Tibial nerve (tissue), 4 donors: Measurements from ENCODE around the gene RIOK3. TPM values are rescaled to one million over a fixed set of nuclear protein-coding genes. Genes with fewer than 3 reads are reported as not detected.

Source experiments
- DNase-seq, 2 donors: peaks; one replicate each; pipeline ENCODE4 v3.0.0-alpha.2; 2019; ENCODE audit warnings: low spot score in 2 of 2
- H3K27ac ChIP-seq, 4 donors: fragments of 200-600 bp; sonication (generic) in 3 of 4; one replicate each; pipeline ENCODE4 v1.5.1; 2017 to 2019; ENCODE audit warnings: mild to moderate bottlenecking in 1 of 4
- H3K27me3 ChIP-seq, 2 donors: fragments of 200-600 bp; sonication (generic) in 1 of 2; one replicate each; pipeline versions ENCODE4 v1.5.1 to v1.6.0; 2017 to 2019
- H3K36me3 ChIP-seq, 3 donors: fragments of 200-600 bp; sonication (generic); one replicate each; pipeline ENCODE4 v1.5.1; 2018 to 2019
- H3K4me1 ChIP-seq, 4 donors: fragments of 200-600 bp; sonication (generic) in 3 of 4; one replicate each; pipeline ENCODE4 v1.5.1; 2017 to 2019
- H3K4me3 ChIP-seq, 4 donors: fragments of 200-600 bp; sonication (generic) in 3 of 4; one replicate each; pipeline ENCODE4 v1.5.1; 2017 to 2019; ENCODE audit warnings: mild to moderate bottlenecking in 1 of 4, moderate library complexity in 1 of 4
- H3K9me3 ChIP-seq, 4 donors: fragments of 200-600 bp; sonication (generic) in 3 of 4; one replicate each; pipeline ENCODE4 v1.5.1; 2017 to 2019
- EP300 ChIP-seq, 2 donors: sonication (generic); formaldehyde crosslinking; IDR thresholded peaks; one replicate each; pipeline ENCODE4 v1.6.1; 2017; ENCODE audit warnings: antibody characterized with exemption in 2 of 2, mild to moderate bottlenecking in 1 of 2
- POLR2A ChIP-seq, 2 donors: fragments of 450-650 bp; IDR thresholded peaks; one replicate each; pipeline ENCODE4 v1.6.1; 2017; ENCODE audit warnings: antibody characterized with exemption in 2 of 2, mild to moderate bottlenecking in 2 of 2, moderate library complexity in 2 of 2
- WGBS, 2 donors: methylation state at CpG; one replicate each; pipeline ENCODE4 v1.1.5; 2018; 5-methylcytosine and 5-hydroxymethylcytosine counted together
- total RNA-seq, 4 donors: library from RNA; depleted of rRNA; stranded (reverse); fragments of >200 nt; gene quantifications; one replicate each; pipeline ENCODE4 v1.1.0, GENCODE V29; 2016
- TF ChIP-seq, protein P1 (sequence below), 5 experiments: fragments of 200-600 bp in 3 of 5; fragments of 450-650 bp in 2 of 5; sonication (generic) in 3 of 5; IDR thresholded peaks; one replicate each; pipeline ENCODE4 v1.5.1; 2016 to 2019; ENCODE audit warnings: antibody characterized with exemption in 5 of 5, mild to moderate bottlenecking in 3 of 5, moderate library complexity in 2 of 5

Gene RIOK3
- total RNA-seq, 4 donors from 2014 or later: 57.9 to 69.5 (median 61.4) TPM

DNA sequence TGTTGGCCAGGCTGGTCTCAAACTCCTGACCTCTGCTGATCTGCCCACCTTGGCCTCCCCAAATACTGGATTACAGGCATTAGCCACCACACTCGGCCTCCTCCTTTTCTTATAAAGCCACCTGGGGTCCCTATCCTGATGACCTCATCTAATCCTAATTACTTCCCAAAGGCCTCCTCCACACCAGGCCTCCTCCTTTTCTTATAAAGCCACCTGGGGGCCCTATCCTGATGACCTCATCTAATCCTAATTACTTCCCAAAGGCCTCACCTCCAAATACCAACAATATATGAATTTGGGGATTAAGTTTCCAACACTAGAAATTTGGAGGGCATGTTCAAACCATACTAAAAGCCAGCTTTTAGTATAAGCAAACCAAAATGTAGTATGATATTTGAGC is 40.6 kb downstream of the RIOK3 start:
- H3K27me3 ChIP-seq: no peaks in the 10 kb centered on the region
- no peaks in the 10 kb centered on the region for H3K9me3 ChIP-seq
- H3K4me3 ChIP-seq: no peak overlapping the region
- DNase-seq: no peak
- peaks cover 0 to 2% (median 0%) of the 10 kb centered on the region in 4 donors for H3K4me1 ChIP-seq
- 84 to 89% methylated on average over 1 of the region's 1 CpG for WGBS, 2 donors
- H3K27ac ChIP-seq: no peak overlapping the region
- TF ChIP-seq EP300 (IDR thresholded peaks at IDR 0.05) (no peak), POLR2A (IDR thresholded peaks at IDR 0.05) (no peak)
- TF ChIP-seq, protein P1, sequence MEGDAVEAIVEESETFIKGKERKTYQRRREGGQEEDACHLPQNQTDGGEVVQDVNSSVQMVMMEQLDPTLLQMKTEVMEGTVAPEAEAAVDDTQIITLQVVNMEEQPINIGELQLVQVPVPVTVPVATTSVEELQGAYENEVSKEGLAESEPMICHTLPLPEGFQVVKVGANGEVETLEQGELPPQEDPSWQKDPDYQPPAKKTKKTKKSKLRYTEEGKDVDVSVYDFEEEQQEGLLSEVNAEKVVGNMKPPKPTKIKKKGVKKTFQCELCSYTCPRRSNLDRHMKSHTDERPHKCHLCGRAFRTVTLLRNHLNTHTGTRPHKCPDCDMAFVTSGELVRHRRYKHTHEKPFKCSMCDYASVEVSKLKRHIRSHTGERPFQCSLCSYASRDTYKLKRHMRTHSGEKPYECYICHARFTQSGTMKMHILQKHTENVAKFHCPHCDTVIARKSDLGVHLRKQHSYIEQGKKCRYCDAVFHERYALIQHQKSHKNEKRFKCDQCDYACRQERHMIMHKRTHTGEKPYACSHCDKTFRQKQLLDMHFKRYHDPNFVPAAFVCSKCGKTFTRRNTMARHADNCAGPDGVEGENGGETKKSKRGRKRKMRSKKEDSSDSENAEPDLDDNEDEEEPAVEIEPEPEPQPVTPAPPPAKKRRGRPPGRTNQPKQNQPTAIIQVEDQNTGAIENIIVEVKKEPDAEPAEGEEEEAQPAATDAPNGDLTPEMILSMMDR (IDR thresholded peaks at IDR 0.05): no peak
- no peaks in the 10 kb centered on the region for H3K36me3 ChIP-seq

DNA sequence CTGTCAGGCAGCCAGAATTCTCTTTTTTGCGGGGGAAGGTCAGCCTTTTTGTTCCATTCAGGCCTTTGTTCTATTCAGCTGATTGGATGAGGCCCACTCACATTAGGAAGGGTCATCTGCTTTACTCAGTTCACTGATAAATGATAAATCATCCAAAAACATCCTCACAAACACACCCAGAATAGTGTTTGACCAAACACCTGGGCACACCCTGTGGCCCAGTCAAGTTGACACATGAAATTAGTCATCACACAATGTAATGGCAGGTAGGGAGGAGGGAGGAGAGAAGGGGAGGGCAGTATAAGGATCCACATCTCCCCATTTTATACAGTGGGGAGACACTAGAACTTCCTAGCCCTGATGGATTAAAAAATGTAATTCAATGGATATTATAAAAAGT is 41.9 kb downstream of the RIOK3 start:
- DNase-seq: no peak
- Histone ChIP-seq H3K4me3 (no peak overlapping the region), H3K4me1 (peaks cover 0 to 9% (median 0%) of the 10 kb centered on the region in 4 donors), H3K27ac (no peak overlapping the region), H3K9me3 (no peaks in the 10 kb centered on the region), H3K27me3 (no peaks in the 10 kb centered on the region), H3K36me3 (no peaks in the 10 kb centered on the region)
- 48 to 55% methylated on average over 1 of the region's 1 CpG for WGBS, 2 donors
- TF ChIP-seq EP300 (IDR thresholded peaks at IDR 0.05) (no peak), POLR2A (IDR thresholded peaks at IDR 0.05) (no peak)
- TF ChIP-seq, protein P1 (IDR thresholded peaks at IDR 0.05): no peak

GRCh38 chr18:23495723-23496440 is 42.8 kb downstream of the RIOK3 start:
- DNase-seq: no peak
- Histone ChIP-seq H3K27me3 (no peaks in the 10 kb centered on the region), H3K9me3 (no peaks in the 10 kb centered on the region), H3K27ac (no peak overlapping the region), H3K4me3 (no peak overlapping the region), H3K4me1 (peaks cover 0 to 9% (median 0%) of the 10 kb centered on the region in 4 donors), H3K36me3 (no peaks in the 10 kb centered on the region)
- TF ChIP-seq POLR2A (IDR thresholded peaks at IDR 0.05): no peak
- TF ChIP-seq EP300 (IDR thresholded peaks at IDR 0.05): no peak
- TF ChIP-seq, protein P1 (IDR thresholded peaks at IDR 0.05): no peak
- 77 to 80% methylated on average over 12 of the region's 12 CpGs for WGBS, 2 donors

DNA sequence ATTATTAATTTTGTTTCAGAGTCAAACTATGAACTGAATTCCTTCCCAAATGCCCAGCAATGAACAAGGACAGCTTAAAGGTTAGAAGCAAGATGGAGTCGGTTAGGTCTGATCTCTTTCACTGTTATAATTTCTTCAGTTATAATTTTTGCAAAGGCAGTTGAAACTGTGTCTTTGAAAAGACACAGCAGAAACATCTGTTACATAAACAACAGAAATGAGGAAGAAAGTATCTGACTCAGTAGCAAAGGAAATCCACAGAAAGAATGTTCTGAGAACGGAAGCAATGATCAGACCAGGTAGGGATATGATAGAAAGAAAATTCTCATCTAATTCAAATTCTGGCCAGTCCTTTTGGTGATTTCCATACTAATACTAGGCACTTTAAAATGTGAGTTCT is 45.0 kb downstream of the RIOK3 start:
- Histone ChIP-seq H3K27me3 (no peaks in the 10 kb centered on the region), H3K4me1 (peaks cover 0 to 20% (median 8%) of the 10 kb centered on the region in 4 donors), H3K4me3 (no peak overlapping the region), H3K36me3 (no peaks in the 10 kb centered on the region), H3K9me3 (no peaks in the 10 kb centered on the region), H3K27ac (no peak overlapping the region)
- WGBS, 2 donors: 77 to 92% methylated on average over 2 of the region's 2 CpGs
- DNase-seq: no peak
- TF ChIP-seq POLR2A (IDR thresholded peaks at IDR 0.05) (no peak), EP300 (IDR thresholded peaks at IDR 0.05) (no peak)
- TF ChIP-seq, protein P1 (IDR thresholded peaks at IDR 0.05): no peak

DNA sequence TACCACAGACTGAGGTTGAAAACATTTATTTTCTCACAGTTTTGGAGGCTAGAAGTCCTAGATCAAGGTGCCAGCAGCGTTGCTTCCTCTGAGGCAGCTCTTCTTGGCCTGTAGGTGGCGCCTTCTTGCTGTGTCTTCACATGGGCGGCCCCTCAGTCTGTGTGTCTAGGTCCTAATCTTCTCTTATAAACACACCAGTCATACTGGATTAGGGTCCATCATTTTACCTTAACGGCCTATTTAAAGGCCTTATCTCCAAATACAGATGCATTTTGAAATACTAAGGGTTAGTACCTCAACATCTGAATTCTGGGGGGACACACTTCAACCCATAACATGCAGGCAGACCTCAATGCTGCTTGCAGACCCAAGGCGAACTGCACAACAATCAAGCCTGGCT is 45.8 kb downstream of the RIOK3 start:
- DNase-seq: peak; percentile 30 to 52
- TF ChIP-seq POLR2A (IDR thresholded peaks at IDR 0.05) (no peak), EP300 (IDR thresholded peaks at IDR 0.05) (no peak)
- TF ChIP-seq, protein P1 (IDR thresholded peaks at IDR 0.05): peak; percentile 49 to 71 (median 62)
- H3K4me1 ChIP-seq: peaks cover 0 to 20% (median 8%) of the 10 kb centered on the region in 4 donors
- H3K27ac ChIP-seq: no peak overlapping the region
- no peaks in the 10 kb centered on the region for H3K9me3 ChIP-seq
- H3K4me3 ChIP-seq: no peak overlapping the region
- no peaks in the 10 kb centered on the region for H3K27me3 ChIP-seq
- WGBS, 2 donors: 25 to 36% methylated on average over 5 of the region's 5 CpGs
- no peaks in the 10 kb centered on the region for H3K36me3 ChIP-seq
